ENCODE measurements around the gene SPINT2. TPM values are rescaled to one million over a fixed set of nuclear protein-coding genes. Genes with fewer than 3 reads are reported as not detected.

SPINT2 gene
- total RNA-seq, 1 donor from 2014 or later = 9.2 TPM

GRCh38 chr19:38285567-38285966 lies 21.2 kb downstream of the SPINT2 start:
- H3K9me3 Mint-ChIP-seq = no peaks in the 10 kb centered on the region
- DNase-seq (ENCODE audit: low read depth, low spot score) = no peak
- no peak for TF ChIP-seq CTCF (conservative IDR thresholded peaks at IDR 0.05)
- H3K4me1 Mint-ChIP-seq = peaks cover 11% of the 10 kb centered on the region
- H3K36me3 Mint-ChIP-seq (ENCODE audit: low read depth) = no peaks in the 10 kb centered on the region
- H3K27ac Mint-ChIP-seq (ENCODE audit: unreplicated experiment) = no peak overlapping the region
- no peak overlapping the region for H3K4me3 Mint-ChIP-seq
- no peaks in the 10 kb centered on the region for H3K27me3 Mint-ChIP-seq (ENCODE audit: low read depth)

- H3K9me3 Mint-ChIP-seq = no peaks in the 10 kb centered on the region
- peak overlapping the region; percentile 99 for H3K27ac Mint-ChIP-seq (ENCODE audit: unreplicated experiment)
- no peak for TF ChIP-seq CTCF (conservative IDR thresholded peaks at IDR 0.05)
- H3K4me3 Mint-ChIP-seq = no peak overlapping the region
- no peak for DNase-seq (ENCODE audit: low read depth, low spot score)
- no peaks in the 10 kb centered on the region for H3K36me3 Mint-ChIP-seq (ENCODE audit: low read depth)
- H3K4me1 Mint-ChIP-seq = peaks cover 11% of the 10 kb centered on the region
- H3K27me3 Mint-ChIP-seq (ENCODE audit: low read depth) = no peaks in the 10 kb centered on the region
These were observed 23.2 kb downstream of the SPINT2 start for GRCh38 chr19:38287604-38288003.

GRCh38 chr19:38288123-38288855 lies 23.9 kb downstream of the SPINT2 start:
- Mint-ChIP-seq H3K27ac (ENCODE audit: unreplicated experiment) (no peak overlapping the region), H3K27me3 (ENCODE audit: low read depth) (no peaks in the 10 kb centered on the region), H3K4me1 (peaks cover 11% of the 10 kb centered on the region), H3K4me3 (no peak overlapping the region), H3K9me3 (no peaks in the 10 kb centered on the region), H3K36me3 (ENCODE audit: low read depth) (no peaks in the 10 kb centered on the region)
- TF ChIP-seq CTCF (conservative IDR thresholded peaks at IDR 0.05) = no peak
- DNase-seq (ENCODE audit: low read depth, low spot score) = no peak

- Mint-ChIP-seq H3K9me3 (no peaks in the 10 kb centered on the region), H3K27ac (ENCODE audit: unreplicated experiment) (no peak overlapping the region), H3K36me3 (ENCODE audit: low read depth) (no peaks in the 10 kb centered on the region), H3K27me3 (ENCODE audit: low read depth) (no peaks in the 10 kb centered on the region), H3K4me3 (no peak overlapping the region), H3K4me1 (peaks cover 18% of the 10 kb centered on the region)
- no peak for DNase-seq (ENCODE audit: low read depth, low spot score)
- no peak for TF ChIP-seq CTCF (conservative IDR thresholded peaks at IDR 0.05)
These were observed 25.6 kb downstream of the SPINT2 start for GRCh38 chr19:38289955-38290354.

- H3K4me3 Mint-ChIP-seq = no peak overlapping the region
- H3K27me3 Mint-ChIP-seq (ENCODE audit: low read depth) = no peaks in the 10 kb centered on the region
- H3K9me3 Mint-ChIP-seq = no peaks in the 10 kb centered on the region
- TF ChIP-seq CTCF (conservative IDR thresholded peaks at IDR 0.05) = no peak
- H3K27ac Mint-ChIP-seq (ENCODE audit: unreplicated experiment) = peak overlapping the region; percentile 93
- peaks cover 18% of the 10 kb centered on the region for H3K4me1 Mint-ChIP-seq
- DNase-seq (ENCODE audit: low read depth, low spot score) = no peak
- H3K36me3 Mint-ChIP-seq (ENCODE audit: low read depth) = no peaks in the 10 kb centered on the region
These were observed 26.3 kb downstream of the SPINT2 start for GRCh38 chr19:38290631-38291147.
